Prostate gland (tissue), 2 donors: ENCODE measurements around the gene CHST13.

Experiments used
- POLR2A ChIP-seq: fragments of 450-650 bp; IDR thresholded peaks from one replicate; pipeline ENCODE4 v1.6.1; 2016; ENCODE audit warnings: antibody characterized with exemption, mild to moderate bottlenecking
- POLR2AphosphoS5 ChIP-seq: sonication (generic); formaldehyde crosslinking; IDR thresholded peaks from one replicate; pipeline ENCODE4 v1.6.1; 2017; ENCODE audit warnings: antibody characterized with exemption
- TF ChIP-seq, protein P1 (sequence below), 4 experiments: fragments of 200-600 bp in 2 of 4; fragments of 450-650 bp in 2 of 4; sonication (generic) in 2 of 4; IDR thresholded peaks; 1 replicate in 3 of 4; 2 replicates in 1 of 4; pipeline ENCODE4 v1.5.1; 2016 to 2019; ENCODE audit warnings: antibody characterized with exemption in 4 of 4, mild to moderate bottlenecking in 2 of 4, moderate library complexity in 2 of 4

GRCh38 chr3:126524429-126524988 is 554 bp downstream of the CHST13 start:
- TF ChIP-seq POLR2A, result no peak
- TF ChIP-seq, protein P1, sequence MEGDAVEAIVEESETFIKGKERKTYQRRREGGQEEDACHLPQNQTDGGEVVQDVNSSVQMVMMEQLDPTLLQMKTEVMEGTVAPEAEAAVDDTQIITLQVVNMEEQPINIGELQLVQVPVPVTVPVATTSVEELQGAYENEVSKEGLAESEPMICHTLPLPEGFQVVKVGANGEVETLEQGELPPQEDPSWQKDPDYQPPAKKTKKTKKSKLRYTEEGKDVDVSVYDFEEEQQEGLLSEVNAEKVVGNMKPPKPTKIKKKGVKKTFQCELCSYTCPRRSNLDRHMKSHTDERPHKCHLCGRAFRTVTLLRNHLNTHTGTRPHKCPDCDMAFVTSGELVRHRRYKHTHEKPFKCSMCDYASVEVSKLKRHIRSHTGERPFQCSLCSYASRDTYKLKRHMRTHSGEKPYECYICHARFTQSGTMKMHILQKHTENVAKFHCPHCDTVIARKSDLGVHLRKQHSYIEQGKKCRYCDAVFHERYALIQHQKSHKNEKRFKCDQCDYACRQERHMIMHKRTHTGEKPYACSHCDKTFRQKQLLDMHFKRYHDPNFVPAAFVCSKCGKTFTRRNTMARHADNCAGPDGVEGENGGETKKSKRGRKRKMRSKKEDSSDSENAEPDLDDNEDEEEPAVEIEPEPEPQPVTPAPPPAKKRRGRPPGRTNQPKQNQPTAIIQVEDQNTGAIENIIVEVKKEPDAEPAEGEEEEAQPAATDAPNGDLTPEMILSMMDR (IDR thresholded peaks at IDR 0.05), result no peak
- no peak for TF ChIP-seq POLR2AphosphoS5
